Psoas muscle (tissue), 8 donors: ENCODE results near the gene ZBED4. TPM values are rescaled to one million over a fixed set of nuclear protein-coding genes. Genes with fewer than 3 reads are reported as not detected.
A peak's percentile ranks its signal among the peaks of the same experiment; 100 is the strongest.

Source experiments
- ATAC-seq, 4 donors: fragments of 200-7000 bp; cut with Tn5 transposase; one replicate each; pipeline ENCODE4 v1.9.1; 2020; ENCODE audit warnings: moderate library complexity in 3 of 4, mild to moderate bottlenecking in 2 of 4
- DNase-seq, 2 donors: peaks; one replicate each; pipeline ENCODE4 v3.0.0-alpha.2; 2020
- H3K27ac ChIP-seq: fragments of 200-600 bp; one replicate; pipeline ENCODE4 v1.8.0; 2022
- H3K27me3 ChIP-seq, 3 donors: fragments of 200-600 bp in 1 of 3; one replicate each; pipeline versions ENCODE4 v1.6.1 to v1.8.0; 2013 to 2022; ENCODE audit warnings: low read length in 2 of 3, mild to moderate bottlenecking in 2 of 3, moderate library complexity in 1 of 3; ENCODE audit not compliant: insufficient read depth in 3 of 3
- H3K36me3 ChIP-seq, 2 donors: fragments of 200-600 bp in 1 of 2; one replicate each; pipeline versions ENCODE4 v1.6.1 to v1.8.0; 2013 to 2022; ENCODE audit warnings: low read depth in 1 of 2, mild to moderate bottlenecking in 1 of 2, moderate library complexity in 1 of 2; ENCODE audit not compliant: insufficient read depth in 1 of 2
- H3K4me1 ChIP-seq: fragments of 200-600 bp; one replicate; pipeline ENCODE4 v1.8.0; 2022
- H3K4me3 ChIP-seq: fragments of 200-600 bp; one replicate; pipeline ENCODE4 v1.8.0; 2022; ENCODE audit warnings: mild to moderate bottlenecking
- H3K9me3 ChIP-seq: fragments of 200-600 bp; one replicate; pipeline ENCODE4 v1.8.0; 2022
- CTCF ChIP-seq: fragments of 200-600 bp; IDR thresholded peaks from one replicate; pipeline ENCODE4 v1.8.0; 2022; ENCODE audit warnings: antibody characterized with exemption
- WGBS, 3 donors: extraction: QIAGEN DNeasy Blood & Tissue Kit; methylation state at CpG; one replicate each; pipeline versions ENCODE4 v1.1.6 to v1.1.7; 2013; 5-methylcytosine and 5-hydroxymethylcytosine counted together
- intact Hi-C, 2 donors: fragments of 100-400 bp; cut with DNase I; formaldehyde crosslinking; loops; one replicate each; pipeline versions ENCODE4 v1.11.0 to v1.14.2; 2022
- polyA plus RNA-seq, 3 donors: library from polyadenylated mRNA; stranded (reverse); fragments of 200-250 nt; gene quantifications; one replicate each; pipeline ENCODE4 v1.2.3, GENCODE V29; 2013
- total RNA-seq, 4 donors: library from RNA; stranded (reverse); fragmentation: NEBNext Ultra II Directional in 2 of 4; extraction: Animal tissue kit (Norgen Biotek cat#: 25700) in 2 of 4; gene quantifications; one replicate each; pipeline versions ENCODE4 v1.2.1 to v1.2.4, GENCODE V29; 2021 to 2023
- donor health status: healthy with polysubstance abuse.
- donor health status: DM: no; HTN: no; CAD: no; lungs with moderate emphysema.
- donor health status: Bipolar disorder and iron deficiency.
- donor health status: healthy.
- donor health status: DM: yes; HTN: yes; CAD: no.
- donor health status: DM: no; HTN: no; CAD: no.
- donor health status: DM: no; HTN: no; CAD: no.
- donor health status: DM: yes; HTN: yes; CAD: no.

The ZBED4 gene
- total and polyA plus RNA-seq, 7 donors = 3.3 to 17.9 (median 8.3) TPM

DNA sequence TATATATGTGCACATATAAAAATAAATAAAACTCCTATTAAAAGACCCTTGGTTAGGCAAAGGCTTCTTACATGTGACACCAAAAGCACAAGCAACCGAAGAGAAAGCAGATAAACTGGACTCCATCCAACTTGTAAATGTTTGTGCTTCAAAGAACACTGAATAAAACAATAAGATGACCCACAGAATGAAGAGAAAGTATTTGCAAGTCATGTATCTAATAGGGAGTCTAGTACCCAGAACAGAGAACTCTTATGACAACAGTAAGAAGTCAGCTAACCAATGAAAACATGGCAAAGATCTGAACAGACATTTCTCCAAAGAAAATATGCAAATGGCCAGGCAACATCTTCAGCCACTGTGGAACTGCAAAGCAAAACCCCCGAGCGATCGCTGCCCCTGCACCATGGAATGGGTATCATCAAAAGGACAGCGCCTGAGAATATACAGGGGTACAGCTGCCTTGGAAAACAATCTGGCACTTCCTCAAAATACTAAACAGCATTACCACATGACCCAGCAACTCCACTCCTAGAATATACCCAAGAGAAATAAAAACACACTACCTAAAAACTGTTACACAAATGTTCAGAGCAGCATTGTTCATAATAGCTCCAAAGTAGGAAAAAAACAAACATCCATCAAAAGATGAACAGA, 43.2 kb upstream of the ZBED4 start:
- Histone ChIP-seq H3K27ac (no peak overlapping the region), H3K4me3 (no peak overlapping the region), H3K4me1 (peaks cover 54% of the 10 kb centered on the region), H3K27me3 (no peaks in the 10 kb centered on the region), H3K36me3 (peaks cover 0 to 17% of the 10 kb centered on the region in 2 donors), H3K9me3 (no peaks in the 10 kb centered on the region)
- ATAC-seq (no peak), DNase-seq (no peak)
- TF ChIP-seq CTCF = no peak
- intact Hi-C loops = no loop called here
- 68 to 80% (median 78%) methylated on average over 5 of the region's 5 CpGs for WGBS, 3 donors

GRCh38 chr22:49811020-49811791, 42.4 kb upstream of the ZBED4 start:
- Histone ChIP-seq H3K36me3 (peaks cover 0 to 23% of the 10 kb centered on the region in 2 donors), H3K27ac (no peak overlapping the region), H3K9me3 (no peaks in the 10 kb centered on the region), H3K27me3 (no peaks in the 10 kb centered on the region), H3K4me1 (peaks cover 47% of the 10 kb centered on the region), H3K4me3 (no peak overlapping the region)
- peak in 1 of 2 donors; percentile 1 for DNase-seq
- 81 to 87% (median 85%) methylated on average over 18 of the region's 18 CpGs for WGBS, 3 donors
- intact Hi-C loops = no loop called here
- no peak for ATAC-seq
- TF ChIP-seq CTCF = no peak

DNA sequence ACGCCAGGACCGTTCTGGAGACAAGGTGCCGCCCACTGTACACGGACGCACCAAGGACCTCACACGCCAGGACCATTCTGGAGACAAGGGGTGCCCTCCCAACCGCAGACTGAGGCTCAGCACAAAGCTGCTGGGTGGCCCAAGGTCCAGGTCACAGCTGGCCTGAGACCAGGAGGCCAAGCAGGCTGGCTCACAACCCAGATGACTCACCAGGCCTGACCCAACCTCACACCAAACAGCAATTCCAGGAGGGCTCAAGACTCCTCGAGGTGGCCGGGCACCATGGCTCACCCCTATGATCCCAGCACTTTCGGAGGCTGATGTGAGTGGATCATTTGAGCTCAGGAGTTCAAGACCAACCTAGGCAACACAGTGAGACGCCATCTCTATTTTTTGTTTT, 40.8 kb upstream of the ZBED4 start:
- Histone ChIP-seq H3K27me3 (no peaks in the 10 kb centered on the region), H3K9me3 (no peaks in the 10 kb centered on the region), H3K27ac (no peak overlapping the region), H3K4me3 (no peak overlapping the region), H3K4me1 (peaks cover 46% of the 10 kb centered on the region), H3K36me3 (peaks cover 0 to 40% of the 10 kb centered on the region in 2 donors)
- DNase-seq = peak in 1 of 2 donors; percentile 62
- TF ChIP-seq CTCF = no peak
- WGBS, 3 donors = 89 to 90% (median 90%) methylated on average over 11 of the region's 11 CpGs
- intact Hi-C loops = no loop called here
- peak; percentile 62 to 83 (median 76) for ATAC-seq

DNA sequence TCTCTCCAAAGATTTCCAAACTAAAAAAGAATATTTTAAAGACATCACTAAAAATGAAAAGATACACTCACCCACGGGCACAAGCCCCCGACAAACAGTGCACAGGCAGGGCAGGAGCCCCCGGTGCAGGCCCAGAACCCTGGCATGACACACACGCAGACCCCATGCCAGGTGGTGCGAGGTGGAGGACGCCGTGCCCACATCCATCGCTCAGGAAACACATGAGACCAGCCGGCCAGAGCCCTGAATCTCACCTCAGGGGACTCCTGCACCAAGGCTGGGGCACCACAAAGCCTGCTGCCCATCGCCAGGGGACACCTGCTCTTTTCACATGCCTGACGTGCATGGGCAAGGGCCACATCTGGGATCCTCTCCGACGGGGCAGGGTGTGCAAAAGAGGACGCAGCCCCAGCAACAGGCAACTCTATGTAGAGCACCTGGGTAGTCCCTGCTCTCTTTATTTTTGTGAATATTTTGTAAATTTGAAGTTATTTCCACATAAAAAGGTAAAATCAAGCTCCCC, 39.4 kb upstream of the ZBED4 start:
- Histone ChIP-seq H3K4me3 (no peak overlapping the region), H3K4me1 (peaks cover 34% of the 10 kb centered on the region), H3K27ac (no peak overlapping the region), H3K27me3 (no peaks in the 10 kb centered on the region), H3K9me3 (no peaks in the 10 kb centered on the region), H3K36me3 (peaks cover 0 to 54% of the 10 kb centered on the region in 2 donors)
- no peak for TF ChIP-seq CTCF
- intact Hi-C loops = no loop called here
- 79 to 88% (median 82%) methylated on average over 14 of the region's 14 CpGs for WGBS, 3 donors
- no peak for ATAC-seq
- DNase-seq = peak in 1 of 2 donors; percentile 28
